Measurements from ENCODE around the gene CSRNP2. TPM values are rescaled to one million over a fixed set of nuclear protein-coding genes. Genes with fewer than 3 reads are reported as not detected.

CSRNP2 gene
- total and polyA plus RNA-seq, 2 experiments from 2014 or later, result 6.9 to 30.9 TPM

- H3F3A ChIP-seq (replicated peaks; ENCODE audit: low read depth), result no peaks in the 10 kb centered on the region; the same call in 1 of the 2 replicates
- Mint-ChIP-seq H3K27me3 (ENCODE audit: insufficient read depth, low read depth, poor library complexity) (peaks cover 5% of the 10 kb centered on the region), H3K27ac (no peak overlapping the region), H3K4me1 (peaks cover 18% of the 10 kb centered on the region), H3K9me3 (no peaks in the 10 kb centered on the region), H3K36me3 (ENCODE audit: low read depth) (no peaks in the 10 kb centered on the region), H3K4me3 (no peak overlapping the region; the same call in 2 of the 3 replicates)
- ATAC-seq, result no peak
- H3K27me3 ChIP-seq (ENCODE audit: insufficient read depth), result no peaks in the 10 kb centered on the region
- no peaks in the 10 kb centered on the region for H3K36me3 ChIP-seq (ENCODE audit: insufficient read depth)
- DNase-seq (ENCODE audit: low spot score), result no peak
- H4K20me1 ChIP-seq (replicated peaks; ENCODE audit: insufficient read depth), result peaks cover 3% of the 10 kb centered on the region; the same call in 1 of the 2 replicates
- peaks cover 11% of the 10 kb centered on the region; the same call in 1 of the 2 replicates for H3K4me1 ChIP-seq (ENCODE audit: insufficient read depth)
- H3K4me2 ChIP-seq, result no peak overlapping the region
- TF ChIP-seq, protein P1, sequence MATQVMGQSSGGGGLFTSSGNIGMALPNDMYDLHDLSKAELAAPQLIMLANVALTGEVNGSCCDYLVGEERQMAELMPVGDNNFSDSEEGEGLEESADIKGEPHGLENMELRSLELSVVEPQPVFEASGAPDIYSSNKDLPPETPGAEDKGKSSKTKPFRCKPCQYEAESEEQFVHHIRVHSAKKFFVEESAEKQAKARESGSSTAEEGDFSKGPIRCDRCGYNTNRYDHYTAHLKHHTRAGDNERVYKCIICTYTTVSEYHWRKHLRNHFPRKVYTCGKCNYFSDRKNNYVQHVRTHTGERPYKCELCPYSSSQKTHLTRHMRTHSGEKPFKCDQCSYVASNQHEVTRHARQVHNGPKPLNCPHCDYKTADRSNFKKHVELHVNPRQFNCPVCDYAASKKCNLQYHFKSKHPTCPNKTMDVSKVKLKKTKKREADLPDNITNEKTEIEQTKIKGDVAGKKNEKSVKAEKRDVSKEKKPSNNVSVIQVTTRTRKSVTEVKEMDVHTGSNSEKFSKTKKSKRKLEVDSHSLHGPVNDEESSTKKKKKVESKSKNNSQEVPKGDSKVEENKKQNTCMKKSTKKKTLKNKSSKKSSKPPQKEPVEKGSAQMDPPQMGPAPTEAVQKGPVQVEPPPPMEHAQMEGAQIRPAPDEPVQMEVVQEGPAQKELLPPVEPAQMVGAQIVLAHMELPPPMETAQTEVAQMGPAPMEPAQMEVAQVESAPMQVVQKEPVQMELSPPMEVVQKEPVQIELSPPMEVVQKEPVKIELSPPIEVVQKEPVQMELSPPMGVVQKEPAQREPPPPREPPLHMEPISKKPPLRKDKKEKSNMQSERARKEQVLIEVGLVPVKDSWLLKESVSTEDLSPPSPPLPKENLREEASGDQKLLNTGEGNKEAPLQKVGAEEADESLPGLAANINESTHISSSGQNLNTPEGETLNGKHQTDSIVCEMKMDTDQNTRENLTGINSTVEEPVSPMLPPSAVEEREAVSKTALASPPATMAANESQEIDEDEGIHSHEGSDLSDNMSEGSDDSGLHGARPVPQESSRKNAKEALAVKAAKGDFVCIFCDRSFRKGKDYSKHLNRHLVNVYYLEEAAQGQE (IDR thresholded peaks at IDR 0.05; ENCODE audit: unreplicated experiment), result no peak
- TF ChIP-seq JUNB (IDR thresholded peaks at IDR 0.05; ENCODE audit: unreplicated experiment) (no peak), EZH2 (IDR thresholded peaks at IDR 0.05; ENCODE audit: low read depth, unreplicated experiment) (no peak), NANOG (IDR thresholded peaks at IDR 0.05; ENCODE audit: borderline replicate concordance) (no peak), ZNF331 (CRISPR knock-in tag; IDR thresholded peaks at IDR 0.05; ENCODE audit: low read depth) (no peak), ZNF114 (CRISPR knock-in tag; IDR thresholded peaks at IDR 0.05) (no peak), POLR2AphosphoS5 (IDR thresholded peaks at IDR 0.05; ENCODE audit: low read depth) (no peak), CREB1 (CRISPR knock-in tag; IDR thresholded peaks at IDR 0.05; ENCODE audit: low read depth) (no peak), CTCF (conservative IDR thresholded peaks at IDR 0.05; ENCODE audit: low read depth in 2 of 2) (no peak), EZH2phosphoT487 (IDR thresholded peaks at IDR 0.05; ENCODE audit: unreplicated experiment) (no peak), STAT1 (IDR thresholded peaks at IDR 0.05; ENCODE audit: unreplicated experiment) (no peak)
- TF ChIP-seq, protein P2, sequence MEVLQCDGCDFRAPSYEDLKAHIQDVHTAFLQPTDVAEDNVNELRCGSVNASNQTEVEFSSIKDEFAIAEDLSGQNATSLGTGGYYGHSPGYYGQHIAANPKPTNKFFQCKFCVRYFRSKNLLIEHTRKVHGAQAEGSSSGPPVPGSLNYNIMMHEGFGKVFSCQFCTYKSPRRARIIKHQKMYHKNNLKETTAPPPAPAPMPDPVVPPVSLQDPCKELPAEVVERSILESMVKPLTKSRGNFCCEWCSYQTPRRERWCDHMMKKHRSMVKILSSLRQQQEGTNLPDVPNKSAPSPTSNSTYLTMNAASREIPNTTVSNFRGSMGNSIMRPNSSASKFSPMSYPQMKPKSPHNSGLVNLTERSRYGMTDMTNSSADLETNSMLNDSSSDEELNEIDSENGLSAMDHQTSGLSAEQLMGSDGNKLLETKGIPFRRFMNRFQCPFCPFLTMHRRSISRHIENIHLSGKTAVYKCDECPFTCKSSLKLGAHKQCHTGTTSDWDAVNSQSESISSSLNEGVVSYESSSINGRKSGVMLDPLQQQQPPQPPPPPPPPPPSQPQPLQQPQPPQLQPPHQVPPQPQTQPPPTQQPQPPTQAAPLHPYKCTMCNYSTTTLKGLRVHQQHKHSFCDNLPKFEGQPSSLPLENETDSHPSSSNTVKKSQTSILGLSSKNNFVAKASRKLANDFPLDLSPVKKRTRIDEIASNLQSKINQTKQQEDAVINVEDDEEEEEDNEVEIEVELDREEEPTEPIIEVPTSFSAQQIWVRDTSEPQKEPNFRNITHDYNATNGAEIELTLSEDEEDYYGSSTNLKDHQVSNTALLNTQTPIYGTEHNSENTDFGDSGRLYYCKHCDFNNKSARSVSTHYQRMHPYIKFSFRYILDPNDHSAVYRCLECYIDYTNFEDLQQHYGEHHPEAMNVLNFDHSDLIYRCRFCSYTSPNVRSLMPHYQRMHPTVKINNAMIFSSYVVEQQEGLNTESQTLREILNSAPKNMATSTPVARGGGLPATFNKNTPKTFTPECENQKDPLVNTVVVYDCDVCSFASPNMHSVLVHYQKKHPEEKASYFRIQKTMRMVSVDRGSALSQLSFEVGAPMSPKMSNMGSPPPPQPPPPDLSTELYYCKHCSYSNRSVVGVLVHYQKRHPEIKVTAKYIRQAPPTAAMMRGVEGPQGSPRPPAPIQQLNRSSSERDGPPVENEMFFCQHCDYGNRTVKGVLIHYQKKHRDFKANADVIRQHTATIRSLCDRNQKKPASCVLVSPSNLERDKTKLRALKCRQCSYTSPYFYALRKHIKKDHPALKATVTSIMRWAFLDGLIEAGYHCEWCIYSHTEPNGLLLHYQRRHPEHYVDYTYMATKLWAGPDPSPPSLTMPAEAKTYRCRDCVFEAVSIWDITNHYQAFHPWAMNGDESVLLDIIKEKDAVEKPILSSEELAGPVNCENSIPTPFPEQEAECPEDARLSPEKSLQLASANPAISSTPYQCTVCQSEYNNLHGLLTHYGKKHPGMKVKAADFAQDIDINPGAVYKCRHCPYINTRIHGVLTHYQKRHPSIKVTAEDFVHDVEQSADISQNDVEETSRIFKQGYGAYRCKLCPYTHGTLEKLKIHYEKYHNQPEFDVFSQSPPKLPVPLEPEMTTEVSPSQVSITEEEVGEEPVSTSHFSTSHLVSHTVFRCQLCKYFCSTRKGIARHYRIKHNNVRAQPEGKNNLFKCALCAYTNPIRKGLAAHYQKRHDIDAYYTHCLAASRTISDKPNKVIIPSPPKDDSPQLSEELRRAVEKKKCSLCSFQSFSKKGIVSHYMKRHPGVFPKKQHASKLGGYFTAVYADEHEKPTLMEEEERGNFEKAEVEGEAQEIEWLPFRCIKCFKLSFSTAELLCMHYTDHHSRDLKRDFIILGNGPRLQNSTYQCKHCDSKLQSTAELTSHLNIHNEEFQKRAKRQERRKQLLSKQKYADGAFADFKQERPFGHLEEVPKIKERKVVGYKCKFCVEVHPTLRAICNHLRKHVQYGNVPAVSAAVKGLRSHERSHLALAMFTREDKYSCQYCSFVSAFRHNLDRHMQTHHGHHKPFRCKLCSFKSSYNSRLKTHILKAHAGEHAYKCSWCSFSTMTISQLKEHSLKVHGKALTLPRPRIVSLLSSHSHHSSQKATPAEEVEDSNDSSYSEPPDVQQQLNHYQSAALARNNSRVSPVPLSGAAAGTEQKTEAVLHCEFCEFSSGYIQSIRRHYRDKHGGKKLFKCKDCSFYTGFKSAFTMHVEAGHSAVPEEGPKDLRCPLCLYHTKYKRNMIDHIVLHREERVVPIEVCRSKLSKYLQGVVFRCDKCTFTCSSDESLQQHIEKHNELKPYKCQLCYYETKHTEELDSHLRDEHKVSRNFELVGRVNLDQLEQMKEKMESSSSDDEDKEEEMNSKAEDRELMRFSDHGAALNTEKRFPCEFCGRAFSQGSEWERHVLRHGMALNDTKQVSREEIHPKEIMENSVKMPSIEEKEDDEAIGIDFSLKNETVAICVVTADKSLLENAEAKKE (CRISPR knock-in tag; IDR thresholded peaks at IDR 0.05), result no peak
- TF ChIP-seq, protein P3, sequence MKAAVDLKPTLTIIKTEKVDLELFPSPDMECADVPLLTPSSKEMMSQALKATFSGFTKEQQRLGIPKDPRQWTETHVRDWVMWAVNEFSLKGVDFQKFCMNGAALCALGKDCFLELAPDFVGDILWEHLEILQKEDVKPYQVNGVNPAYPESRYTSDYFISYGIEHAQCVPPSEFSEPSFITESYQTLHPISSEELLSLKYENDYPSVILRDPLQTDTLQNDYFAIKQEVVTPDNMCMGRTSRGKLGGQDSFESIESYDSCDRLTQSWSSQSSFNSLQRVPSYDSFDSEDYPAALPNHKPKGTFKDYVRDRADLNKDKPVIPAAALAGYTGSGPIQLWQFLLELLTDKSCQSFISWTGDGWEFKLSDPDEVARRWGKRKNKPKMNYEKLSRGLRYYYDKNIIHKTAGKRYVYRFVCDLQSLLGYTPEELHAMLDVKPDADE (IDR thresholded peaks at IDR 0.05), result no peak
- no peak overlapping the region for H2AFZ ChIP-seq
- no peak overlapping the region for H3K27ac ChIP-seq (ENCODE audit: low read depth)
- H3K79me2 ChIP-seq (replicated peaks; ENCODE audit: insufficient read depth), result peaks cover 89% of the 10 kb centered on the region
- no peaks in the 10 kb centered on the region for H3K9me2 ChIP-seq (ENCODE audit: insufficient read depth)
- H3K4me3 ChIP-seq, result no peak overlapping the region
Observed at GRCh38 chr12:51021694-51022093, 61.7 kb downstream of the CSRNP2 start.
